D341Med (cell line): ENCODE results near the gene HNRNPUL2.

Experiments used
- DNase-seq: peaks from one replicate; pipeline ENCODE4 v3.0.0; 2012; ENCODE audit warnings: low spot score

HNRNPUL2 gene

GRCh38 chr11:62726915-62727164 is 417 bp downstream of the HNRNPUL2 start:
- DNase-seq = no peak

- no peak for DNase-seq
Measured at GRCh38 chr11:62726156-62726914, 922 bp downstream of the HNRNPUL2 start.

- no peak for DNase-seq
Measured at GRCh38 chr11:62725646-62726045, 1.6 kb downstream of the HNRNPUL2 start.

- DNase-seq = no peak
Measured at GRCh38 chr11:62724171-62724570, 3.1 kb downstream of the HNRNPUL2 start.

DNA sequence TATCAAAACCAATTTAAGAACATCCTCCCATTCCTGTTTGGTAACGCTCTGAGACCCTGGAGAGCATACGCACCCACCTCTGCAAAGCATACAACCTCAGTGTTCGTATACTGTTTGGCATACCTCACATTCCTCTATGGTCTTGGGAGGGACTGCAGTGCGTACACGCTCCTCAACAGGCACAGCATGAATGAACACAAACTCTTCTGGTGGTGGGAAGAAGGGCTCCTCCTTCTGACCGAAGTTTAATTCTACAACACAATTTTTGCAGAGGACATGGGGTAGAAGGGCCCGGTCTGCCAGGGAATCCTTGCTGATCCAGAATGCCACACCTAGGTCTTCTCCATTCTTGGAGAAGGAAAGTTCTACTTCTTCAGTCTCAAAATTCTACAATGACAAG is 5.3 kb downstream of the HNRNPUL2 start:
- DNase-seq = peak; percentile 42

GRCh38 chr11:62719302-62719978 is 7.8 kb downstream of the HNRNPUL2 start:
- DNase-seq = no peak

GRCh38 chr11:62716816-62717215 is 10.4 kb downstream of the HNRNPUL2 start:
- no peak for DNase-seq

GRCh38 chr11:62716206-62716605 is 11.1 kb downstream of the HNRNPUL2 start:
- no peak for DNase-seq

DNA sequence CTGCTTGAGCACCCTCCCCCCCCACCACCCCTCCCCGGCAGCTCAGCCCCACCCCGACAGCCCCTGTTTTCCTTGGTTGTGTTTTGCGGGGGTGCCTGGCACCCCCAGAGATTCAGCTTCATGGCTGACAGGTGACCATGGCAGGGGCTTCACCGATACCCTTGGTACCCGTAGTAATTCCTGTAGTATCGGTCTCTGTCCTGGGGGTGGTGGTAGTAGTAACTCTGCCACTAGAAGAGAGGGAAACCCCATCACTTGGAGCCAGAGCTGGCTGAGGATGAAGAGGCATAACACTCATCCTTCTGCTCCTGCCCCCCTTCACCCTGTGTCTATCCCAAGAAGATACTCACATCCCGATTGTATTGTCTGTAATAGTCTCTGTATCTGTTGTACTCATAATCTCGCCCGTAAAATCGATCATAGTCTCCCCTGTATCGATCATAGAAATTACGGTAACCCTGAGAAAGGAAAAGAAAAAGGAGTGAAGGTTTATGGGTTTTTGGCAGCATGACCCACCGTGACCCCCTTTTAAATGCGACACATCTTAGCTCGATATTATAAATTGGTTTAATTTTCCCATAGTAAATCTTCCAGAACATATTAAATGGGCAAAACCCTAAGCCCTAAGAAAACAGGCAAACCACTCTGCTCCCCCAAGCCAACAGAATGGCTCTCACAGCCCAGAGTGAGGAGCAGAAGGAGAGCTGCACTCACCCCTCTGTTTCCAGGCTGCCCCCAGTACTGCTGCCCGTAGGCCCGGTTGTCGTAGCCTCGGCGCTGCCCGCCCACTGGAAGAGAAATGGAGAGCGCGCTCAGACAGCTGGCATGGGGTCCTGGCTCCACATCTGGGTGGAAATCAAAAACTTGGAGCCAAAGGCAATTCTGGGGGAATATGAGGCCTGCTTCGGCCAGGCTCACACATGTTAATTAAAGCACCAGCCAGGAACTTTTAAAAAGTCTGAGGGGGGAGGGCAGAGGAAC is 11.8 kb downstream of the HNRNPUL2 start:
- DNase-seq = no peak

- no peak for DNase-seq
Measured at GRCh38 chr11:62713343-62713742, 13.9 kb downstream of the HNRNPUL2 start.

DNA sequence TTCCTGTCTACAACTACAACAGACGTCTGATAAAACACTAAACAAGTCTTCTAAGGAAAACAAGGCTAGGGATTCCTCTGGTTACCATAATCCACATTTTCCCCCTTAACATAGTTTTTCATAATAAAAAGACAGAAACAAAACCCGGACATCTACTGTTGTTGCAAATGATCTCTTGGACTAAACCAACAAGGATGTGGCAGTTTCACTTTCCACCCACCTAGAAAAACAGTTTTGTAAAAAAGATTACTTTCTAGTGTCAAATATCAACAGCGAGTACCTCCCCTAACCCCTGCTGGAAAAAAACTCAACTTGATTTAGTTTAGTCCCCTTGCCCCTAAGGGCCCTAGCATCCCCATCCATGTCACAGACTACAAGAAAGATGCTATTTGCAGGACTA is 14.4 kb downstream of the HNRNPUL2 start:
- no peak for DNase-seq

DNA sequence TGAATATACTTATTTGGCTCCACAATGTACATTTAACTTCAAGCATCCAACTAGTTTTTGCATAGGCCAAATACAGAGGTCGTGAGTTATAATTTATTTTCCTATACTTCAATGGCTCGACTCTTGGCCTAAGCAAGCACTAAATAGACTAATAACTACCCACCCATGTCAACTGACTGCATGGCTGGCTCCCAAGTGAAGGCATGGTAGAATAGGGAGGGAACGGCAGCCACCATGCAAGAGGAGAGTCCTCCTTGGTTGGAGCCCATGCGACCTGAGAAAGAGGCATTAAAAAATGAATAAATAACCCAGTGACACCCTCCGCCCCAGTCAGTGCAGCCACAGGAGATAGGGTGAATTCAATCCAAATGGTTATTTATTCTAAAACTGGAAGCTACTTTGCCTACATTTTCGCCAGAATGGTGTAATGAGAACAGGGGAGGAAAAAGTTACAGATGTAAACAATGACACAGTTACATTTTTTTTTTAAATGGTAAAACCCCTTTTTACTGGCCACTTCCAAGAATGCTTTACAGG is 14.9 kb downstream of the HNRNPUL2 start:
- DNase-seq = no peak

DNA sequence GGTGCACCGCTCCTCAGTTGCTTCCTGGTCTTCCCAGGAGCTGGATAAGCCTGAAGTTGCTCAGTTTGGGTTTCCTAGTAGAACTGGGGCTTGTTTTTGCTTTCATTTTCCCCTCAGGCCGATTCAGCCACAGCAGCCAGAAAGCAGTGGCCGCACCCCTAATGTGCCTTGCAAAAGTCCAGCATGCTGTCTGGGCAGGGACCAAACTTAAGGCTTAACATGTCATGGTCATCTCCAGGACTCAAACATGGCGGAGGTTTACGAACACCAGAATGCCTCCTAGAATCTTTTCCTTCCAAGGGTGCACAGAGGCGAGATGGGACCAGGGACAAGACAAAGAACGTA is 17.3 kb downstream of the HNRNPUL2 start:
- DNase-seq = no peak

- DNase-seq = peak; percentile 86
Measured at GRCh38 chr11:62709247-62710000, 17.8 kb downstream of the HNRNPUL2 start.

DNA sequence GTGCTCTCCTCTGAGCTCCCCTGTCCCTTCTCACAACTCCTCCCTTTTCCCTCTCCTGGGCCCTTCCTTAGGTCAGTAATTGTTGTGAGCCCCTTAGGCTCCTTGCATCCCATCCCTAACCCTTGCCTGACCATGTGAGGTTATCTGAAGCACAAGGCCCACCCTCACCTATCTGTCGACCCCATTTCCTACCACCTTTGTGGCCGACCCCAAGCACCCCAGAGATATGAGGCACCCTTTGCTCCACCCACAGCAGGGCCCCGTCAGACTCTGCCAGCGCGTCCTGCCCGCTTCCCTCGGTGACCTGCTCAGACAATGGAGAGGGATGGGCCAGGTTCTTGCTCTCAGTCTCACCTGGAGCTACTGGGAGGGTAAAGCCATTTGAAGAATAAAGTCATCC is 18.5 kb downstream of the HNRNPUL2 start:
- DNase-seq = no peak

DNA sequence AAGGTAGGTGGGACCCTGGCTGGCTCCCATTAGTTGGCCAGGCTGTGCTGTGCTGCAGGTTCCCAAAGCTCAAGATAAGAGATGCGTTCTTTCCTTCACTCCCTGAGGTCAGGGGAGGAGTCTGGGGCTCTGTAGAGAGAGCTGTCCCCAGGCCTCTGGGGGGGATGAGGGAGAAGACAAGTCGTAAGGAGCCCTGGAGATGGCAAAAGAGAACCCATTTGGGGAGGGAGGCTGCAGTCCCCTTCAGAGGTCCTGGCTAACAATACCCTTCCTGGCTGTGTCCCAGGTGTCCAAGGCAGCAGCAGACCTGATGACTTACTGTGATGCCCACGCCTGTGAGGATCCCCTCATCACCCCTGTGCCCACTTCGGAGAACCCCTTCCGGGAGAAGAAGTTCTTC is 18.9 kb downstream of the HNRNPUL2 start:
- DNase-seq = no peak

GRCh38 chr11:62707277-62707861 is 19.9 kb downstream of the HNRNPUL2 start, which contains the start of the genes BSCL2 and GNG3:
Gene BSCL2, minus strand, starts transcription at chr11:62707424. Its CDS starts 229 bp downstream, at chr11:62707195.
Gene GNG3, plus strand, starts transcription at chr11:62707676. Its CDS starts 620 bp downstream, at chr11:62708296.
- no peak for DNase-seq

DNA sequence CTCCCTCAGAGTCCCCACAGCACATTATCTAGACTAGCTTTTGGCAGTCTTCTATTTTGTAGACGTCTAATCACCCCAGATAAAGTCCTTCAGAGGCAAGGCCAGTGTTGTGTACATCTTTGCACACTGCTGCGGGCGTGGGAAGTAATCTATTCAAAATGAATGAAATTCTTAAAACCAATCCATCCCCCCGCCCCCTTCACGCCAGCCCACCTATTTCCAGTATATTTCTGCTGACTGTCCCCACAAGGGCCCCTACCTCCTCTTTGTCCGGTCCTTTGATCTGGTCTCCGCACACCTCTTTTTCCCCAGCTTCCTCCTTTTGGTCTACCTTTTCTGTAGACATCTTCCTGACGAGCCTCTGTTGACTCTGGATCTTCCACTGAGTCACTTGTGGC is 20.4 kb downstream of the HNRNPUL2 start:
- no peak for DNase-seq

- peak; percentile 96 for DNase-seq
Measured at GRCh38 chr11:62705880-62706849, 21.1 kb downstream of the HNRNPUL2 start.

DNA sequence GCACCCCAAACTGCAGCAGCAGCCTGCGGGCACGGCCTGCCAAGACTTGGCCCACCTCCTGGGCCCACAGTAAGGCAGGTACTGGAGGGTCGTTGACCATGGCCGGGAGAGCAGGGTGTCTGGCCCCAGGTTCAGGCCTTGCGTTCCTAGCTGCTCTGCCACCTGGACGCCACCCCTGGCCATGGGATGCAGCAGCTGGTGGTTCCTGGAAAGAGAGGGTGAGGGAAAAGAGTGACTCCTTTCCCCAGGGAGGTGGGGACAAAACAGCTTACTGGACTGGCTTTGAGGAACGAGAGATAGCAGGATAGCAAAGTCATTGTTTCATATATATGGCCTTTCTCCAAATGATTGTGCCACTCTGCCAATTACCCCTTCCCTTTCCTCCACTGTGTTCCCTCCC is 21.8 kb downstream of the HNRNPUL2 start:
- DNase-seq = peak; percentile 64
